ENCODE data around the gene MLPH.
"Not testable (repeated sequence)": the region's sequence is repeated elsewhere in the genome, so short reads cannot be mapped to it uniquely, and the experiment has no call there.

Gene MLPH

DNA sequence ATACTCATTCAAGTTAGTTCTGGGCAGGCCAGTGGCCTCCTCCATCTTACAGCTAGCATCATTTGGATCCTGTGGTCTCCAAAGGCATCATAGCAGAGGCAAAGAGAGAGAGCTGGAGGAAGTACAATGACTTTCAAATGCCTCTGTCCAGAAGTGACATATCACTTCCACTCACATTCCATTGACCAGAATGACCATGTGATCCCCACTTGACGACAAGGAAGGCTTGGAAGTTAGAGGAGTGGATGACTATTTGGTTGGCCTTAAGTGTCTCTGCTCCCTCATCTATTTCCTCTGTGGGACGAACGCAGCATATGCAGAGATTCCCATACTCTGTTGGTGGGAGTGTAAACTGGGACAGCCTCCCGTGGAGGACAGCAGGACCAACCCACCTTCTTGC is 27.8 kb upstream of the MLPH start:
- no peak for DNase-seq

DNA sequence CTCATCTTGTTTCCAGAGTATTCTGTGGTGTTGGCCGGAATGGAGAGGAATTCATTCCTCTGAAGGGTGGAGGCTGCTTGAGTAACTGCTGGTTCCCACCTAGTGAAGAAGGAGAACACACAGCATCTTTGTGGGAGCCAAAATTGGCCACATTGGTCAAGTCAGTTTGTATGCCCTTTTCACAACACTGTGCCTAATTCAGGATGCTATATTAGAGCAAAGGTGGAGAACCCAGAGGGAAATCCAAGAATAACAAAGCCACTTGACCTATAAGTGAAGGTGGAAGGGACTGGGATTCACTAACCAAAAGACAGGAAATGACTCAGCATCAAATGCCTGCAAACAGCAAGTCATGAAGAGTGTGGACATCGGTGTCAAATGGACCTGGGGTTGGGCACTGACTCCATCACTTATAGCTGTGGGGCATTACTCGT is 27.3 kb upstream of the MLPH start:
- no peak for DNase-seq

DNA sequence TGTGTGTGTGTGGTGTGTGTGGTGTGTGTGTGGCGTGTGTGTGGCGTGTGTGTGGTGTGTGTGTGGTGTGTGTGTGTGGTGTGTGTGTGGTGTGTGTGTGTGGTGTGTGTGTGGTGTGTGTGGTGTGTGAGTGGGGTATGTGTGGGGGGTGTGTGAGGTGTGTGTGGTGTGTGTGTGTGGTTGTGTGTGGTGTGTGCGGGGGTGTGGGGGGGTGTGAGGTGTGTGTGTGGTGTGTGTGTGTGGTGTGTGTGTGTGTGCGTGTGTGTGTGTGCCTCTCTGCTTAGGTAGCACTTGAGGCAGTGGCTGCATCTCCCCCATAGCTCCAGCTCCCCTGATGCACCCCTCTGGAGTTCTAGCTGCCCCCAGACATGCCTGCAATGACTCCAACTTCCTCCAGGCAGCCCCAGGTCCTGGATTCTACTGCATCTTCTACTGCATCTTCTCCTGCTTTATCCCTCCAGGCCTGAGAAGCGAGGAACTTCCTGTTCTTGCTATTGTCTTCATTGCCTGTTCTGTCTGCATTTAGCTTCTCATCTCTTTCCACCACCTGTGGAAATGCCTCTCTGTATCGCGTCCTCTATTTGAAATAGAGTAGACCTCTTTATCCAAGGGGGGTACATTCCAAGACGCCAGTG is 22.2 kb upstream of the MLPH start:
- DNase-seq = no peak

DNA sequence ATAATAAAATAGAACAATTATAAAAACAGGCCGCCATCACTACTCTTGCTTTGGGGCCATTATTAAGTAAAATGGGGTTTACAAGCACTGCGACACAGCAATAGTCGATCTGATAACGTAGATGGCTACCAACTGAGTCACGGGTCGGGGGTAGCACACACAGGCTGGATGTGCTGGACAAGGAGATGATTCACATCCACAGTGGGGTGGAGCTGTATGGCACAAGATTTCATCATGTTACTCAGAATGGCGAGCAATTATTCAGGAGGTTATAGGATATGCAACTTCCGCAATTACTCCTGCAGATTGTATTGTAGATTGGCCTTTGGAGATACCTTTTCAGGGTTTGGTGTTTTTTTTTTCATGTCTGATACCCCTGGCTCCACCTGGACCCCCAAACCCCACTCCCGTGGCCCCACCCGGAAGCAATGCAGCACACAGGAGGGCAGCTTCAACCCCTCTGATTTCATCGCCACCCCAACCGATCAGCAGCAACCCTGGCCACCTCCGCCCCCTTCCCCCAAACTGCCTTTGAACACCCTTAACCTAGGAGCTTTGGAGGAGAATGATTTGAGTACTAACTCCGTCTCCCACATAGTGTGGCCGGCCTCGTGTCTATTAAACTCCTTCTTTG is 21.4 kb upstream of the MLPH start:
- DNase-seq = no peak

DNA sequence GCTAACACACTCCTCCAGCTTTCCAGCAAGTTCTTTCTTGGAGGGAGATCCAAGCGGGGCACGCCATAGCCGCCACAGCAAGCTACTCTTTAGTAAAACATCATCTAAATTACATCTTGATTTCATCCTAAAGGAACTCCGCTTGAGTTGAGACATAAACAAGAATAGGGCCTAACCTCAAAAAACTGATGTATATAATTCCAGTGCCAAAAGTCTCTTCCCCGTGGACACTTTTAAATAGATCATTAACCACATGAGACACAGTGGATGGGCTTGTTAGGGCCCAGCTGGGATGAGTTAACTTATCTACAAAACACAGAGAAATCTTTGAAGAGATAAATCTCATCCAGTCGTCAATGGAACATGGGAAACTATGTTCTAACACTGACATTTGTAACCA is 20.8 kb upstream of the MLPH start:
- no peak for DNase-seq

DNA sequence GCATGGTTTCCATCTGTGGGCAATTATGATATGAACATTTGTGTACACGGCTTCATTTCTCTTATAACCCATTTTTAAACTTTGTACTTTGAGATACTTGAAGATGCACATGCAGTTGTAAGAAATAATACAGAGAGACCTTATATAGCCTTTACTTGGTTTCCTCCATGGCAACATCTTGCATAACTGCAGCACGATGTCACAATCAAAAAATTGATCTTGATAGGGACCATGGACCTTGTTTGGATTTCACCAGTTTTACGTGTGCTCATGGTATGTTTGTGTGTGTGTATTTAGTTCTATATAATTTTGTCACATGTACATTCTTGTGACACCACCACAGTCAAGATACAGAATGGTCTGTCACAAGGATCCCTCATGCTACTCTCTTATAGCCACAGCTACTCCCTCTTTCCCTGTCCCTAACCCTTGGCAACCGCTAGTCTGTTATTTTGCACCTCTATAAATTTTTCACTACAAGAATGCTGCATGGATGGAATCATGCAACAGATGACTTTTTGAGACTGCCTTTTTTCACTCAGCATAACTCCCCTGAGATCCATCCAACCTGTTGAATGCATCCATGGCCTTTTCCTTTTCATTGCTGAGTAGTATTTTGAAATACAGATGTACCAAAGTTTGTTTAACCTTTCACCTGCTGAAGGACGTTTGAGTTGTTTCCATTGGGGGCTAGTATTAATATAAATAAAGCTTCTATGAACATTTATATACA is 19.4 kb upstream of the MLPH start:
- DNase-seq = no peak

DNA sequence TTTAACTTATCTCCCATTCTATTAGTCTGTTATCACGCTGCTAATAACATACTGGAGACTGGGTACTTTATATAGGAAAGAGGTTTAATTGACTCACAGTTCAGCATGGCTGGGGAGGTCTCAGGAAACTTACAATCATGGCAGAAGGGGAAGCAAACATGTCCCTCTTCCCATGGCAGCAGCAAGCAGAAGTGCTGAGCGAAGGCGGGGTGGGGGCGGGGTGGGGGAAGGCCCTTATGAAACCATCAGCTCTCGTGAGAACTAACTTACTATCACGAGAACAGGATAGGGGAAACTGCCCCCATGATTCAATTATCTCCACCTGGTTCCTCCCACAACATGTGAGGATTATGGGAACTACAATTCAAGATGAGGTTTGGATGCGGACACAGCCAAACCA is 17.6 kb upstream of the MLPH start:
- not testable (repeated sequence) for DNase-seq

DNA sequence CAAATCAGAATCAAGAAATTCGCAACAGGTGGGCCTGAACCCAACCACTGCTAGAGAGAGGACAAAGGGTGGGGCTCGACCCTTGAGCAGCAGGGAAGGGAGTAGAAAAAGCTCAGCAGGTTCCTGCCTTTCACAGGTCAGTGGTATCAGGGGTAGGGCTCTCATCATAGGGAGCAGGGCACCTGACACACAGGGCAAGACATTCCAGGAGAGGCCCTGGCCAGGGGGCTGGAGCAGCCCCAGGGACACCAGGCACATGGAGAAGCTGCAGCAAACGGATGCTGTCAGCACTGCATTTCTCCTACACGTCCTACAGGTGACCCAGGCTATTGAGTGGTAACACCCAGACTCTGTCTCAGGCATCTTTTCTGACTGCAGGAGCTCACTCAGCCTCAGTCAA is 17.2 kb upstream of the MLPH start:
- DNase-seq = no peak

DNA sequence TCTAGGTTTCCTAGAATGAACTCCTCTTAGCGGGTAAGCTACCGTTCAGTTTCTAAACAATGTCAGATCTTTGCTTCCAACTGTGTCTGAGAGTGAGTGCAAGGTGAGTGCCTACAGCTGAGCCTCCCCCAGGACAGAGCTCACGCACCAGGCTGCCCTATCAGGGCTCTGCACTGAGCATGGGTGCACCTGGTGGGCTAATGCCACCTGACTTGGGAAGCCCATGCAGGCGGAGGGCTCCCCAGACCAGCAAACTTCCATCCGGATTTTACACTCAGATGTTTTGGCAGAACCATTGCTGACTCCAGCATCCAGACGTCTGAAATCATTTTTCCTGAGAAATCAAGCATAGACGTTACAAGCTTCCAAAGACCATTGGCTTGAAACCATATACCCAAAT is 16.1 kb upstream of the MLPH start:
- no peak for DNase-seq

DNA sequence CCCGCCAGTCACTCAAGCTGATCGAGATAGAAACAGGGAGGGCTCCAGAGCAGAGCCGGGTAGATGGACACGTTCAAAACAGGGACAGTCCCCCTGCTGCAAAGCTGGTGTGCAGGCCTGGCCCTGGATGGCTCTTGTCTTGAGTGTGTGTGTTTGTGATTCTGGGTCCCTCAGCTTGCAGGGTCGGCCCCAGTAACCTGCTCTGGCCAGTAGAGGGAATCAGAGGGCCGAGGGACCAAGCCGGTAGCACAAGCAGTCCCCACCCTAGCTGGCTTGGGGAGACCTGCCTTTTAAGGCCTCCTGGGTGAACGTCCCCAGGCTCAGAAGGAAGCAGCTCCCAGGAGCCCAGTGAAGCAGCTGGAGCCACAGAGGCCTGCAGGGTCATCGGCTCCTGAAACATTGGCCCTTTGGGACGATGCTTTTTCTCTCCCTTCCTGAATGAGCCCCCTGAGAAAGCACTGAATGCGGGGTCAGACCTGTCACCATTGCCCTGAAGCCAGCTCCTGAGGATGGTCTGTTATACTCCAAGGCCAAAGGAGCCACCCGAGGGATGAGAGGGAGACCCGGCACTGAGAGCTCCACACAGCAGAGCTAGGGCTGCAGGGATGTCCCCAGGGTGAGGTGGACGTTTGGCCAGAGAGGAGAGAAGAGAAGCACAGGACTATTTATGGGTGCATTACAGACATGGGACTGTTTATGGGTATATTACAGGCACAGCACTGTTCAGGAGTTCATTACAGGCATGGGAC is 15.4 kb upstream of the MLPH start:
- DNase-seq = no peak

DNA sequence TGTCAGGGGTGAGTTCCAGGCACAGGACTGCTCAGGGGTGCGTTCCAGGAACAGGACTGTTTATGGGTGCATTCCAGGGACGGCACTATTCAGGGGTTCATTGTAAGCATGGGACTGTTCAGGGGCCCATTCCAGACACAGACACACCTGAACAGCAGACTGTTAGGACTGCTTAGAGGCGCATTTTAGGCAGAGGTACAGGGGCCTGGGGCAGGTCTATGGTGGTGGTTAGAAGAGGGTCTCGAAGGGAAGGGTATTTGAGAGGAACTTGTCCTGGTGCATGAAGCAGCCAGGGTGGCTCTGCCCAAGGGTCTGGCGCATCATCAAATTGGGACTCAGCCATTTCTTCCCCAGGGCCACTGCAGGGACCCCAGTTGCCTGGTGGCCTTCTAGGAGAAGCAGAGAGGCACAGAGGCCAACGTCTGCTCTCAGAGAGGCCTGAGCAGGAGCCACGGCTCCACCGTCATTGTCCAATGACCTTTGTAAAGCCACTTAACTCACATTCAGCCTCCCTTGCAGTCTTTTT is 14.8 kb upstream of the MLPH start:
- no peak for DNase-seq

DNA sequence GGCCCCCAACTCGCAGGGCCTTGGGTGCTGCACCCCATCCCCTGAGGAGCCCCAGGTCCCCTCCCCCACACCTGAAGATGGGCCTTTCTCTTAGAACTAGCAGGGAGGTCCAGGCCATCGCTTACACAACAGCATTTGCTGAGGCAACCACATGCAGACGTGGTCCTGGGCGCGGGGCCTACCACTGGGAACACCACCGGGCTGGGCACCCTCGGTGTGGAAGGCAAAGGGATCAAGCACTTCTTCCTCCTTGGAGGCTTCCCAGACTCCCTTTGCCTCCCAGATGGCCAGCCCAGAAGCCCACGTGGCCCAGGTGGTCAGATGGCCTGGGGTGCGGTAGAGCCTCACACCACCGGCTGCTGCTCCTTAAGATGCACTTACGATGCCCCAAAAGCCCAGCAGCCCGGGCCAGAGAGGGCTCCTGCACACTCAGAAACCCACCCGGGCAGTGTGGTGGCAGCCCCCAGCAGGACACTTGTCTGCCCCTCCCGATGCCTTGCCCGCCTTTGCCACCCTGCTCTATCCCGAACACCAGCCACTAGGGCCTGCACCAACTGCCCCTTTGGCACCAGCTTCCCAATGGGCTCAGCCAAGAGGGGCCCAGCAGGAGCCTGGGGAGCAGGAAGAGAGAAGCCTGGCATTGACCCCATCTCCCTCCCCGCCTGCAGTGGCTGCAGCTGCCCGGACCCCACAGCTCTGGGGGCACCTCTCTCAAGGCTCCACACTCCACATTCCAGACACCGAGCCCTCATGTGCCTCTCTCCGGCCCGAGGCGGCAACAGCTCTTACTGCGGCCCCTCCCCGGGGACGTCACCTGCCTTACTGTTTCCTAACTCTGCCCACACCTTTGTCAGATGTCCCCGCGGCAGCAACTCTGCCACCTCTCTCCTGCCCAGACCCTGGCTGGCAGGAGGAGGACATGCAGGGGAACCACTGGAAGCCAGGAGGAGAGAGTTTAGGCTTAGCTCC is 13.9 kb upstream of the MLPH start:
- DNase-seq = no peak

DNA sequence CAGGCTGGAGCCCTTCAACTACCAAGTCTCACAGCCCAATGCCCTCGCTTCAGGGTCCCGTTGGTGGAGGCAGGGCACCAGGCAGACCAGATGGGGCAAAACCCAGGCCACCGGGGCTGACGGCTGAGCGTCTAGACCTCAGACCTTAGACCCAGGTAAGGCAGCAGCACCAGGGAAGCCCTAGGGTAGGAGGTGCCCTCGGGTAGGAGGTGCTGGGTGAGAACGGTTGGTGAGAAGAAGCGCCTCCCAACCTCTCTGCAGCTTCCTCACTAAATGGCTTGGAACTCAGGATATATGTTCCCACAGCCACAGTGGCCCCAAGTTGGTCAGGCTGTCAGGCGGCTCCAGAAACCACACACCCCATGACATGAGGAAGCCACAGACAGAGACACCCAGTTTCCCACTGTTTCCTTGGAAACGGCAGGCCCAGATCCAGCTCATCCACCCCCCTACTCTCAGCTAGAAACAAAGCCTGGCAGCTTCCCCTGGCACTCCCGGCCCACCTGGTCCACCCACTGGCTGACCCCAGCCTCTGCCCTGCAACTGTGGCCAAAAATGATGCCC is 13.1 kb upstream of the MLPH start:
- DNase-seq = no peak

DNA sequence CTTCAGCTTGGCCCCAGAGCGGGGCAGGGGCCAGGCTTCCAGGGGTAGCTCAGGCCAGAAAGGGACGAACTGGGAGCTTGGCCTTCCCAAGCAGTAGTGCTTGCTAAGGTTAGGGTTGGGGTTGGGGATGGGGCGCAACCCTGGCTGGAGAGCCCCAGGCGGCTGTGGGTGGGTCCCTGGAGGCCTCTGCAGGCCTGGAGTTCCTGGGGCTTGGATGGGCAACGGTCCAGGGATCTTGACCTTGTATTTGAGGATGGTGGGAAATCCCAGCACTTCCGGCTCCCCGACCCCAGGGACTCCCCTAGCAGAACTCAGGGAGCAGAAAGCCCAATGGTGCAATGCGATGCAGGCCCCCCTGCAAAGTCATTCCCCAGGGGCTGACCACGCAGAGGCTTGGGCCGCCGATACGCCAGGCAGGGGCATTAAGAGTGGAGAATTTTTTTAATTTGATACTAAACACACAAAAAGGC is 12.6 kb upstream of the MLPH start:
- DNase-seq = no peak

DNA sequence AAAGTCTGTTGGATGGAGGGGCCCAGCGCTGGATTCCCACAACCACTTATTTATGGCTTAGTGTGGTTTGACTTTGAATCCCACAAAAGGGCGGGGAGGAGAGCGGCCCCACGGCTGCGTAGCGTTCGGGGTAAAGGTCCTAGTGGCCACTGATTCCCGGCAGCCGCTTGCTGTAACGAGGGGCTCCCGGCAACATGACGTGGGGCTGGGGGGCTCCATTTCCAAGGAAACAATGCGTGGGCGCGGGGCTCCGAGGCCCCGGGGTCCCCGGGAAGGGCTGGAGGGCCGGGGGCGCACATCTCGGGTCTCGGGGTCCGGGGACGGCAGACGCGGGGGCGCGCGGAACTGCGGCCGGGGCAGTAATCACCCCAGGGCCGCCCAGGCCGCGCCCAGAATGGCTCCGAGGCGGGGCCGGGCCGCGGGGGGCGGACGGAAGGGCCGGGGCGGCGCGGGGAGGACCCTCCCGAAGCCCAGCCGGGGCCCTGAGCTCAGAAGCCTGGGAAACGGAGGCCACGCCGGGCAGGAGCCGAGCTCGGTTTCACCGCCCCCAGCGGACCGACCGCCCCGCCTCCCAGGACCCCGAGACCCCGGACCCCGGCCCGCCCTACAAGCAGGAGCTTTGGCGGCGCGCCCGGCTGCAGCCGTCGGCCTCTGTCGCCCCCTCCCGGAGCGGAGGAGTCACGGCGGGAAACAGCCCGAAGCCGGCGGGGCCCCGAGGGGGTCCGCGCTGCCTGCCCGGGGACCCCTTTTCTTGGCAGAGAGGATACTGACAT is 11.9 kb upstream of the MLPH start:
- DNase-seq = peak; percentile 72

DNA sequence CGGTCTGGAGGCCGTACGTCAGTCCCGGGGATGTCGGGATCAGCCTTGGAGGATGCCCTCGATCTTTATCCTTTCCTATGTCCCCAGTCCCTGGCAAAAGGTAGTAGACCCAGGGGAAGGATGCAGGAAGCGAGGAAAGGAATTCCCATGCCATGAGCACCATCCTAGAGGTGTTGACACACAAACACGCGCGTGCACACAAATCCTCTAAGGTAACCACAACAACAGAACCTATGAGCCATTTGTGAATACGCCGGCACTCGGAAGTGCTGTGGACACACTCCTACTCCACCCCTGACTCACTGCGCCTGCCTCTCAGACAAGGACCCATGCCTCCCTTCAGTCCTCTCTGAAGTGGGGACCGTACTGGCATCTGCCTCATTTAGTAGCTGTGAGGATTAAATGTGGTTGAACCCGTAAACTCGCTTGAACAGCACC is 11.3 kb upstream of the MLPH start:
- DNase-seq = no peak

DNA sequence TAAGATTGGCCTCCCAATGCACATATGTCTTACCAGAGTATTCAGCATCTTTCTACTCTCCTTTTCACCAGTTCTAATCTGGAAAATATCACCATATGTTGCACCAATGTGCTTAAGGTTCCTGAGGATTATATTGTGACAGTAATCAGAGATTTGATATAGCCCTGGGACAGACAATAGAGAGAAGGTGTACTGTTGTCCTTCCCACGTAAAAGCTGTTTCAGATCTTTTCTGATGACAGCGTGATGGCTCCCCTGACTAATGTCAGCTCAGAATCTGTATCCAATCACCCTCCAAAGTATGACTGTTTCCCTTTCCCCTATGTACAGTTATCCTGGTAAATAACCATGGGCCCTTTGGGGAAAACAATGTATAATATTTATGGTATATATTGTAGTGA is 9.0 kb upstream of the MLPH start:
- no peak for DNase-seq

DNA sequence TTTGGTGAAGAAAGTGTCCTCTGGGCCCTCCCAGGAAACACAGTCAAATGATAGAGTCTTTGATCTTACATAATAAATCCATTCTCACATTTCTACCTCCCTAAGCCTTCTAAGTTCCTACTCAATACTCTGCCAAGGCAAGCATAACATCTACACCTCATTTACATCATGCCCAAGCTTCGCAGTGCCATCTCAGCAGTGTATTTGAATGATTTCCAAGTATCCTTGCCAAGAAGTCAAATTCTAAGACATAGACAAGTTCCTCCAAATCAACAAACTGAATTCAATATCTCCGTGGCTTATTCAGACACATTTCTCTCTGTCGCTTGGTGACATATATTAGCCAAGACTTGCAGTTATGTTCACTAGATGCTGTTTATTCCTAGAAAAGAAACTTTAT is 8.1 kb upstream of the MLPH start:
- DNase-seq = no peak

DNA sequence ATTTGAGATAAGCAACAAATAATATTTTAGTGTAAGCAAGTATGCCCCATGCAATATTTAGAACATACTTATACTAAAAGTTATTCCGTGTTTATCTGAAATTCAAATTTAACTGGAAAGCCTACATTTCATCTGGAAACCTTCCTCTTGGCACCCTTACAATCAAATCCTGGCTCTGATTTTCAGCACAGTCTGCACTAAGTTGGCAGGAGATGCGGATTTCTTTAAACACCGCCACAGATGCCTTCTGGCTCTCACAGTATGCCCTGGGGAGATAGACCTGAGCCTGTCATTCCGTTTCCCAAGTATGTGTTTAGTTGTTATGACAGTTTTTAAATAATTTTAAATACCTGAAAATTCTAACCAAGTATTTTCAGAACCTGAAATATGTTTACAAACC is 7.3 kb upstream of the MLPH start:
- DNase-seq = peak; percentile 51

DNA sequence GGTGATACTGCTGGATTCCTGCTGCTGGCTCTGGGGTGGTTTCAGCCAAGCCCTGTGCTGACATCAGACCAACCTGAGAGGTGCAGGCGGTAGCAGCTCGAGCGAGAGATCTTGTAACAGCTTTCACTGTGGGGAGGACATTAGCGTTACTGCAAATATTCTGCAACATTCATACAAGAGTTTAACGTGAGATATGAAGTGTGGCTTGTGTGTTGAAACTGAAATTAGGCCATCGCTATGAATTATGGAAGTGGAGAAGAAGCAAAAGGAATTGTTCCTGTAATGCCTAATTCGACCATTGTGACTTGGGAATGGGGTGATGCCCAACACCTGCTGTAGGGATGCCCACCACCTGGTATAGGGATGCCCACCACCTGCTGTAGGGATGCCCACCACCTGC is 6.5 kb upstream of the MLPH start:
- DNase-seq = no peak

DNA sequence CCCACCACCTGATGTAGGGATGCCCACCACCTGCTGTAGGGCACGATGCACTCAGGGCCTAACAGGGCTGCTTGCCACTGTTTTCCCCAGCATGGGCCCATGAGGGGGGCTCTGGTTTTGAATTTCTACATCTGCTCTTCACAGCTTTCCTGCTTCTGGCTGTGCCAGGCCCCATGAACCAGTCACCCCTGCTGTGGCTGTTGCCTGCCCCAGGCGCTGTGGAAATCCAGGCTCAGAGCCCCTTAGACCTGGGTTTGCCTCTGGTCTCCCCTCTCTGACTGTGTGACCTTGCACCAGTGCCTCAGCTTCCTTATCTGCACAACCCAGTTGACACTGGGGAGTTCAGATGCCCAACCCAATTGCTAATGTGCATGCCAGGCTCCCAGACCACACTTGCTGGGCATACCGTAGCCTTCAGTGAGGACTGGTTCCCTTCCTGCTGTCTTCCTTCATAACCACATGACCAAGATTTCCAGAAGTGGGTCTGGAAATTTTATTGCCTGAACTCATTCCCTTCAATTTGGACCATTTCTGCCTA is 6.0 kb upstream of the MLPH start:
- DNase-seq = no peak

Measured in NCI-H1694 treated with DMSO at 0.1 percent for 48 hours (cell line).